Adipose tissue (tissue), 3 donors: Measurements from ENCODE around the gene CLCN6. TPM values are rescaled to one million over a fixed set of nuclear protein-coding genes. Genes with fewer than 3 reads are reported as not detected.

Source experiments
- H3K27ac ChIP-seq: one replicate; pipeline ENCODE4 v1.5.1; 2013; ENCODE audit warnings: low read depth, low read length
- WGBS, 3 donors: extraction: QIAGEN DNeasy Blood & Tissue Kit; methylation state at CpG; one replicate each; pipeline ENCODE4 v1.1.7; 2013; 5-methylcytosine and 5-hydroxymethylcytosine counted together
- polyA plus RNA-seq, 3 donors: library from polyadenylated mRNA; stranded (reverse); fragments of 200-250 nt; gene quantifications; one replicate each; pipeline ENCODE4 v1.2.3, GENCODE V29; 2013
- donor health status: healthy with polysubstance abuse.
- donor health status: Bipolar disorder and iron deficiency.
- donor health status: healthy.

CLCN6 gene
- polyA plus RNA-seq, 3 donors: 5.4 to 12.6 (median 6.3) TPM

DNA sequence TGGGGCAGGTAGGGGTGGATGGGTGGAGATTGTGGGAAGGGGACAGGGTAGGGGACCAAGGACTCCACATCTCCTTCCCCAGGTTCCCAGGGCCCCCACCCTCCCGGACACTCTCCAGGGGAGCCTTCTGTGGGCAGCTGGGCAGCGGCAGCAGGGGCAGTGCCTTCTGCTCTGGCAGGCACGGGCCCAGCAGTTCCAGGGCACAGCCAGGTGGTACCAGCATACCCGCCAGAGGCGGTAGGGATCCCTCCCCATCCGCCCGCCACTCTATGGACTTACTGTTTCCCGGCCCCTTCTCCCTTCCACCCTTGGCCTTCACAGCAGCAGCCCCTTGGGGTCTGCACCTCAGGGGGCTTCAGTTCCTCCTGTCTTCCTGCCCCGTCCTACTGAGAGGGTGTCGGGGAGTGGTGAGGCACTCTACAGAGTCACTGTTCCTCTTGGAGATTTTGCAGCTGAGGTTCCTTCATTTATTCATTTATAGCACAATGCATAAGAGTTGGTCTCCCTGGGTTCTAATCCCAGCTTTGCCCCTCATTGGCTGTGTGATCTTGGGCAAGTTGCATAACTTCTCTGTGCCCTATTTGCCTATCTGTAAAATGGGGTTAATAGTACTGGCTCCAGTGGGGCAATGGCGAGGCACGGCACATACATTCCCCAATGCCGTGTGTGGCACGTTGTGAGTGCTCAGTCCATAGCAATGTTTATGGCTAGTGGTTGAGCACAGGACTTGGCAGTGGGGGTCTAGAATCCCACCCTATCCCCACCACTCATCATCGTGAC, 27.0 kb upstream of the CLCN6 start:
- WGBS, 3 donors: 89 to 93% (median 93%) methylated on average over 8 to 15 of the region's 15 CpGs
- no peak overlapping the region for H3K27ac ChIP-seq

DNA sequence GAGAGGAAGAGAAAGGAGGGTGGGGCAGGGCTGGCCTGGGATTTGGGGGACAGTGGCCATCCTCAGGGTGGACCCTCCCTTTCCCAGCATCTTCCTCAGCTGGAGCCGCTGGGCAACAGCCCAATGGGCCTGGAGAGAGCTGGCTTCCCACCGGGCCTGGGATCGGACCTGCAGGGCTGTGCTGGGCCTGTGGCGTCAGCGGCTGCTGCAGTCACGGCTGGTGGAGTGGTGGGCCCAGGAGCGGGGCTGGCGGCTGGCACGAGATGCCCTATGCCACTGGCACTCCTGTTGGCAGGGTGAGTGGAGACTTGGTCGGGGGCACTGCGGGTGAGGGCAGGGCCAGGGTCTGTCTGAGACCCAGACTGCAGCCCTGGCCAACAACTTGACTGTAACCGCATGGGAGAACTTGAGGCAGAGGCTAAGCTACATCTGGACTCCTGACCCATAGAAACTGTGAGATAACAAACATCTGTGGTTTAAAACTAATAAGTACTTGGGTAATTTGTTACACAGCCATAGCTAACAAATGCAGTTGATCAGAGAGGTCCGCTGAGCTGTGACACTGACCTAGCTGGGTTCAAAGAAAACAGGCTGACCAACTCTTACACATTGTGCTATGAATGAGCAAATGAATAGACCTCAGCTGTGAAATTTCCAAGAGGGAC, 26.1 kb upstream of the CLCN6 start:
- H3K27ac ChIP-seq: no peak overlapping the region
- WGBS, 3 donors: 86 to 89% (median 87%) methylated on average over 12 to 13 of the region's 13 CpGs

DNA sequence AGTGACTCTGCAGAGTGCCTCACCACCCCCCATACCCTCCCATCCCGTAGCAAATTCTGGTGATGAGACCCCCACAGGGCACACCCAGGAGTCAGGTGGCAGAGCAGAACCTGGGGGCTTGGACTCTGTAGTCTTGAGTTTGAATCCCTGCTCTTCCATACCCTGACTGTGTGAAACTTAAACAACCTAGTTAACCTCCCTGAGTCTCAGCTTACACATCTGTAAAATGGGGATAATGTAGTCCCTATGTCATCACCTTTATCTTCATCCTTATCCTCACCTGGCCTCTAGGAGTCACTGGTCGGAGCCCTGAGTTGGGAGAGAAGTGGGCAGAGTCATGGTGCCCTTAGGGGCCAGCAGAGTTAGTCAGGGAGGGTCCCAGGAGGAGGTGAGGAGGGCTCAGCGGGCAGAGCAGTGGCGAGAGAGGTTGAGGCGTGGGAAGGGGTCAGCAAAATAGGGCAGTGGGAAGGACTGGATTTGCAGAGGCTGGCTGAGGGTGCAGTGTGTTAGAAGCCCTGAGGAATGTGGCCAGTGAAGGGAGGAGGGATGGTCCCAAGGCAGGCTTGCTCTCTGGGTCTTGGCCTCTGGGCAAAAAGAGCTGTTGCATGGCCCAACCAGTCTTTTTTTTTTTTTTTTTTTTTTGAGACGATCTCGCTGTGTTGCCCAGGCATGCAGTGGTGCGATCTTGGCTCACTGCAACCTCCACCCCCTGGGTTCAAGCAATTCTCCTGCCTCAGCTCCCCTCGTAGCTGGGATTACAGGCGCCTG, 25.4 kb upstream of the CLCN6 start:
- 81 to 95% (median 85%) methylated on average over 8 to 10 of the region's 10 CpGs for WGBS, 3 donors
- no peak overlapping the region for H3K27ac ChIP-seq

DNA sequence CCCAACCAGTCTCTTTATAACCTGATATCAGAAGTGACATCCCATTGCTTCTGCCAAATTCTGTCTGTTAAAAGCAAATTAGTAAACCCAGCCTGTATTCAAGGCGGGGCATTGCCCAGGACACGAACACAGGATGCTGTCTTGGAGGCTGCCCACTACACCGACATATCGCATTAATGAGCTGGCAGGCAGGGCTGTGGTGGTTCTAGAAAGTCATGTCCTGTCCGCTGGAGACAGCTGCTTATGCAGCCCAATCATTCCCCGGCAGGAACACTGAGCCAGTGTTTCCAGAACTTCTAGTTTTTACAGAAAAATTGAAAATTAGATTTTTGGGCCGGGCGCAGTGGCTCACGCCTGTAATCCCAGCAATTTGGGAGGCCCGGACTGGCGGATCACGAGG, 24.7 kb upstream of the CLCN6 start:
- no peak overlapping the region for H3K27ac ChIP-seq
- WGBS, 3 donors: 86 to 92% (median 92%) methylated on average over 12 of the region's 12 CpGs

DNA sequence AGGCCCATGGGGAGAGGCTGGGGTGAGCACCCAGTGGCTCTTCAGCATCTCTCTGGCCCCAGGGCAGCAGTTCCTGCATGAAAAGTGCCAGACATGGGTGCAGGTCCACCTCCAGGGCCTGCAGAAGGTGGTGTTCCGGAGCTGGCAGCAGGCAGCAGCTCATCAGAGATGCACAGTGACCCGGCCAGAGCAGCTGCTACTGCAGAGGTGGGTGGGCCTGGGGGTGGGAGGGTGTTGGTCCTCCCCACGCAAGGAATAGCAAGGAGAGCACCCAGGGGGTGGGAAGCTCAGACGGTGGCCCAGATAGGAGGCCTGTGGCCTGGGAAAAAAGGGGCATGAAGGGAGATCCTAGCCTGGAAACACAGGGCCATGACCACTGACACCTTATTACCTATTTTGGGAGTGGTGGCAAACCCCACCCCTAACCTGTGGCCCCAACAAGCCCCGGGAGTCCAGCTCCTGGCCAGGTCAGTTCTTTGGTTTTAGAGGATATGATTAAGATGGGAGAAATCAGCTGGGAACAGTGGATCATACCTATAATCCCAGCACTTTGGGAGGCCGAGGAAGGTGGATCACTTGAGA, 23.8 kb upstream of the CLCN6 start:
- 78 to 88% (median 79%) methylated on average over 6 of the region's 6 CpGs for WGBS, 3 donors
- H3K27ac ChIP-seq: no peak overlapping the region

DNA sequence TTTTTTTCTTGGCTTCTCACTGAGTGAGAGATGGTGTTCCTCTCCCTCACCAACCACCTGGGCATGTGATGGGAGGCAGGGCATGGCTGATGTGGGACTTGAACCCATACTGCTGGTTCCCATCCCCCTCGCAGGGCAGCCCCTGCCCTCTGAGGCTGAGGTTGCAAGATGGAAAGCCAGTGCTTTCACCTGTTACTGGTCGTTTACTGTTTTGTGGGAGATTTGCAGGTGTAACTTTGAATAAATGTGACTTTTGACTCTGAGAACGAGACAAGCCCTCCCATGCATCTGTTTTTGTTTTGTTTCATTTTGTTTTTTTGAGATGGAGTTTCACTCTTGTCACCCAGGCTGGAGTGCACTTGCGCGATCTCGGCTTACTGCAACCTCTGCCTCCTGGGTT, 22.4 kb upstream of the CLCN6 start:
- 80 to 92% (median 91%) methylated on average over 6 of the region's 6 CpGs for WGBS, 3 donors
- no peak overlapping the region for H3K27ac ChIP-seq

DNA sequence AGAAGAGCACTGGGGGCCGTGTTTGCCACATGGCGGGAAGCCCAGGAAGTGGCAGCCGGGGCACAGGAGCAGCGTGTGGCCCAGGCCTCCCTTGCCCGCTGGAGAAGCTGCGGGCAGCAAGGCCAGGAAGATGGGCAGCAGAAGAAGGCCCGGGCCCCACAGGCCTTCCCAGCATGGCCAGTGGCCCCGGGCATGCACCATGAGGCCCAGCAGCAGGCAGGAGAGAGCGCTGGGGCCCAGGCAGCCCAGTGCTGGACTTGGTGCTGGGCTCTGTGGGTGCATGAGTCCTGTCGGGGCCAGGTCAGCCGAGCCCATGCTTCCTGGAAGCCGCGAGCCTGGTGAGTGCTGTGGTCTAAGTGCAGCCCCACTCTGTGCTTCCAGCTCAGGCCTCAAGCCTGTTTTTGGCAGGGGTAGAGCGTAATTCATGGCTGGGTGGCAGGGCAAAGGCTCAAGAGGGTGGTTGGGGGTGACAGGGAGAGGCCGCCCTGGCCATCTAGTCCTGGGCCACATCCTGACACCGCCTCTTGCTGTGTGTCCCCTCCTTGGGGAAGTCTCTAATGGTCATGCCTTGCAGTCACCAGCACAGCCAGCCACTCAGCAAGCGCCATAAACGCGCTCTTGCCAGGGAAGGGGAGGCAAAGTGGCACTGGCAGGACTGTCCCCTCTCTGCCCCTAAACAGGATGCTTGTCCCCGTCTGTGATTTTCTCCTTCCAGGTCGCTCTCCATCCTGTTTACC, 21.6 kb upstream of the CLCN6 start:
- H3K27ac ChIP-seq: no peak overlapping the region
- WGBS, 3 donors: 68 to 72% (median 71%) methylated on average over 21 of the region's 21 CpGs

DNA sequence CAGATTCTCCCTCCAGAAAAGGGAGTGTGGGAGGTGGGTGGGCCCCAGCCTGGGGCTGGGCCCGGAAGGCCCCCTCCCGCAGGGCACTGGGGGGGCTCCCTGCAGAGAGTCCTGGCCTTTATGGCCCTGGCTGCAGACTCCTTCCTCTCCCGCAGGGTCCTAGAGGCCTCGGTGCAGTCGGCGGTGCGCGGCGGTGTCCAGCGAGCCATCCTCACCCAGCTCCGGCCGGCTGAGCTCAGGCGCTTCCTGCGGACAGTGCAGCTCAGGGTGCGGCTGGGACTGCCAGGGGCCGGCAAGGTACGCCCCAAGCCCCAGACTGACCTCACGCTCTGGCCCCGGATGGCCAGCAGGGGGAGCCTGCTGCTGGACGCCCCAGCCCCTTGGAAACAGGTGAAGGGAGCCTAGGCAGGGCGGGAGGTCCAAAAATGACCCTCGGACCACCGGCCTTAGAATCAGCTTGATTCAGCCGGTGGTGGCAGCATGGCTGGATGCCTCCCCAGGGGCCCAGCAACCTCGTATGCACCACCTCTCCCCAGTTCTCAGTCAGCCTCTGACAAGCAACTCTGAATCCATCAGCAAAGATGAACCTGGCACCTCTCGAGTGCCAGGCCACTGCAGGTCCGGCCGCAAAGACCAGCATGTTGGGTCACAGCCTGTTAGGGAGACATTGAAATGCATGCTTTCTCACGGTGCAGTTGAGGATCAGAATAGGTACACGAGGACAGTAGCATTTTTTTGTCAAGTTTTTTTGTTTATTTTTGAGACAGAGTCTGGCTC, 20.8 kb upstream of the CLCN6 start:
- H3K27ac ChIP-seq: no peak overlapping the region
- 6 to 8% (median 7%) methylated on average over 27 to 30 of the region's 30 CpGs for WGBS, 3 donors

DNA sequence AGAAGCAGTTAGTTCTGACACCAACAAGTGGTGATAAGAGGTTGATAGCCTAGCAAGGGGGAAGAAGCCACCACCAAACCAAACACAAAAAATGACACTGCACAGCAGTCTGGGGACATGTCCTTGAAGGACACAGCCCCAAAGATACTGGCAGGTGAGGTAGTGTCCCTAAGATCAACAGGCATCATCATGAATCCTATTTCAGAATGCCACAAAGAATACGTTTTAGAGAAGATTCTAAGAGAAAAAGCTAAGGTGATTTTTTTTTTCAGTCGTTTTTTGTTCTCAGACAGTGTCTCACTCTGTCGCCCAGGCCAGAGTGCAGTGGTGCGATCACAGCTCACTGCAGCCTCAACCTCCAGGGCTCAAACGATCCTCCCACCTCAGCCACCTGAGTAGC, 19.8 kb upstream of the CLCN6 start:
- H3K27ac ChIP-seq: no peak overlapping the region
- 58 to 63% (median 62%) methylated on average over 5 of the region's 5 CpGs for WGBS, 3 donors

DNA sequence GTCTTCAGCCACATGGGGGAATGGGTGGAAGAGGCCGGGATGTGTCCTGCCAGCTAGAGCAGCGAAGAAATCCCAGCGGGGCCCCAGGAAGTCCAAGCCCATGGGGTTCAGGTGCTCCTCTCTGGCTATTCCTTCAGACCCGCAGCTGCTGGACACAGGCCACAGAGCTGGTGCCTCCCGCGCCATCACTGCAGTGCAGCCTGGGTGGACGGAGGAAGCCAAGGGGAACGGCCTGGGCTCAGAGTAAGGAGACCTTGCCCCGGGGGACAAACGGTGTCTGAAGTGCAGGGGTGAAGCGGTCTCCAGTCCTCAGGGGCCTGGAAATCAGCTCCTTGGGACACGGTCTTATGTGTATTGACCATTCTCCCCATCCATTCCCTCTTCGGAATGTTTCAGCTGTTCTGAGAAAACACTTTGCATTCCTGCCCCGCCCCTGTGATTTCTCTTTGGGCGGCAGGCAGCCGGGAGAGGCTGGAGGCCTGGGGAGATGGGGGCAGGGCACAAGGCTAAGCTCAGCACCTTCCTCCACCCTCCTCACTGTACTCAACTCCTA, 18.7 kb upstream of the CLCN6 start:
- peak overlapping the region; percentile 51 for H3K27ac ChIP-seq
- WGBS, 3 donors: 19 to 45% (median 36%) methylated on average over 16 of the region's 16 CpGs

DNA sequence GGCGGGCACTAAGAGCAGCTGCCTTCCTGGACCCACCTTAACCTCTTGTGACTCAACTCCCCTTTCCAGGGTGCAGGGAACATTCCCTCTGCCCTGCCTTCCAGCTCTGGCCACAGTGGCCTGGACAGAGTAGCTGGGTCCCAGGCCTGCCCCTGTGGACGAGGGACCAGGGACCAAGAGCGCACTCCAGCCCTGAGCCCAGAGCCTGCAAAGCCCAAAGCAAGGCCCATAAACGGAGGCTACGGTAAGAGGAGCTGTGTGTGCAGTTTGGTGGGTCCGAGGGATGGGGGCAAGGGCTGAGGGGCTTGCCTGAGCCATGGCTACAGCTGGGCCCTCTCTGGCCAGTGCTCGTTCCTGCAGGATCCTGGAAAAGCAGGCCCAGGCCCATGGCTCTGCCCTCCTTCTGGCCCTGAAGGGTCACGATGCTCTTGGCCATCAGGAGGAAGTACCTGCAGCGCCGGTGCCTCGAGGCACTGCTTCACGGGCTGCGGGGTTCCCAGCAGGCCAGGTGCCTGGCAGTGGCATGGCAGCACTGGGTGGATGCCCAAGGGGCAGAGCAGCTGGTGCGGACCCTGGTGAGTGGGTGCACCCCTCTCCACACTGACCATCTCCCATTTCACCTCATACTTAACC, 18.1 kb upstream of the CLCN6 start:
- 78 to 83% (median 81%) methylated on average over 14 of the region's 14 CpGs for WGBS, 3 donors
- peak overlapping the region; percentile 51 for H3K27ac ChIP-seq

DNA sequence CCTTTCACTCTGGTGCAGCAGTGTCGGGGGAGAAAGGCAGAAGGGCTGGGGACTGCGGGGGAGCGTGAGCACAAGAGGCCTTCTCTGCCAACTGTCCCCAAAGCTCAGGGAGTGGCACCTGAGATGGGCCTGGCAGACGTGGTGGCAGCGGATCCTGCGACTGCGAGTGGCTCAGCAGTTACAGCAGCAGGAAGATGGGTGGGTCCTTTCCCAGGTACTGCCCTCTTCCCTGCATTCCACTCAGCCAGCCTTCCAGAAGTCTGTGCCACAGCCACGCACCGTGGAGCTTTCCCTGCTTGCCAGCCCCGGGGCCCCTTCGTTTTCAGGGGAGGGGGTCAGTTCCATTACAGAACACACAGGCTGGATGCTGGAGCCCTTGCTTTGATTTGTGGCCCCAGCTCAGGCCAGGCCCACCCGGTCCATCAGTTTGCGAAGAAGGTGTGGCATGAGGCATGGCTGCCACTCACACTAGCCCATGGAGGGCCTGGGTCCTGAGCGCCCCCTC, 17.4 kb upstream of the CLCN6 start:
- WGBS, 3 donors: 82 to 95% (median 87%) methylated on average over 14 of the region's 14 CpGs
- H3K27ac ChIP-seq: no peak overlapping the region

DNA sequence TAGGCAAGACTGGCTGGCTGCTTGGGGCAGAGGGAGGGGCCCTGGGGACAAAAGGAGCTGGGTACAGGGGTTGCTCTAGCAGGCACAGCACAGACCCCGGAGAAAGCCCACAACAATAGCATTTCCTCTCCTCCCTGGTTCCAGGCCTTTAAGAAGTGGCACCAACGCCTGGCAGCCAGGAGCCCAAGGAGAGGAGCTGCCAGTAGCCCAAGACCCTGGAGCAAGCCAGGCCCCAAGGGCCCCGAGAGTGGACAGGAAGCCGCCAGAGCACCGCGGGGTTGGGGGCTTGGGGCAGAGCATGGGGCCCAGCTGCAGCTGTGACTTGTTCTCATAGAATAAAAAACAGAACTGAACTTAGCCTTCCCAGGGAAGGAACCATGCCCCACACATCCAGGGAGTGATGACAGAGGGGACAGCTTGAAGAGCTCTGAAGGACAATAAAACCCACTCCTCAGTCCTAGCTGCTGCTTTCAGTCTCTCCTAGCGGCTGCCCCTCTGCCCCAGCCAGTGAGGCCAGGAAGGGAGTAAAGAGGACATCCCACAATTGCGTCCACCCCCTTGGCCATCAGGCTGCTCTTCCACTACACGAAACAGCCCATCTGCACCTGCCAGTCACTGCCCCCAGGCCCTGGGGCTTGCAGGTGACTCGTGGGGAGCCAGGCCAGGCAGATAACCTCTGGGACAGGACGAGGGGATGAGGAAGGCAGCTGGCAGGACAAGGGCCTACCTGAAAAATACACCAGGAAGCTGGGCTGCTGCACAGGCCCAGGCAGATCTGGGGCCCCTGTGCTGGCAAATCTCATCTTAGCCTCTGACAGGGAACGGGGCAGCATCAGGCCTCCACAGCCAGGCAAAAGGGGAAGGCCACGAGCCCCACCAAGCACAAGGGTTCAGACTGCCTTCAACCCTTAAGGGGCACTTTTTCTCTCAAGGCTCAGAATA, 16.6 kb upstream of the CLCN6 start:
- H3K27ac ChIP-seq: peak overlapping the region; percentile 89
- 71 to 78% (median 74%) methylated on average over 12 to 13 of the region's 13 CpGs for WGBS, 3 donors

DNA sequence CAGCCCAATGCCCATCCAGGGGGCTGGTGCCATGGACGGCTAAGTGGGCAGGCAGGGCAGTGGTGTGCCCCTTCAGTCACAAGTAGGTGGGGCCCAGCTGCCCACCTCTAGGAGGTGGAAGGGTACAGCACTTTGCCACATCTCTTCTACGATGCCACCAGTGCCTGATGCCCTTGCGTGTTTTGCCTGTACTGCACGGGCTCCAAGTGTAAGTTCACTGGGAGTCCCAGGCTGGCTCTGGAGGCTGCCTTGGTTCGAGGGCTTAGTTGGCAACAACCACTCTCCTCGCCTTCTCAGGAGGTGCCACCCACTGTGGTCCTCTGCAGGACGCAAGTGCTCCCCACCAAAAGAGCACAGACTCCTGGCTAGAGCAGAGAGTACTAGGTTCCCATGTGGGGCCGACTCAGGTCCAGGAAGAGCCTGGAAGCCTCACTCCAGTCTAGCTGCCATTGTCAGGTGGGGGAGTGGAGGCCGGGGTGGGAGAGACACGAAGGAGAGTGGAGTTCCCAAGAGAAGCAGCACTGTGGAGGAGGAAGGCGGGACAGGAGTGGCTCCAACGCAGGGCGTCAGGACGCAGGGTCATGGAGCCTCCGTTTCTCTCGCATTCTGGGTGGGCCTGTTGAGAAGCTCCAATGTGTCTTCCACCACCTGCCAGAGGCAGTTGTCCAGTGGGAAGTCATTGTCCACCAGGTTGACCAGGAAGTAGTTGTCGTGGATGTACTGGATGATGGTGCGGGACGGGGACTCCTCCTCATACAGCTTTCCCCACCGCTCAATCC, 15.7 kb upstream of the CLCN6 start:
- WGBS, 3 donors: 62 to 80% (median 71%) methylated on average over 20 of the region's 20 CpGs
- H3K27ac ChIP-seq: peak overlapping the region; percentile 89
